MCF 10A (cell line): Measurements from ENCODE around the gene SMCO2. TPM values are rescaled to one million over a fixed set of nuclear protein-coding genes. Genes with fewer than 3 reads are reported as not detected.
A peak's percentile ranks its signal among the peaks of the same experiment; 100 is the strongest.

Experiments used
- BruUV-seq: library from RNA; stranded (reverse); fragments of 400-500 nt; replicated peaks from 2 replicates; lab custom pipeline; 2021; lab: Mats Ljungman, UMichigan
- CTCF ChIA-PET: fragments of 300-600 bp; sonication (Branson Sonifier 250); formaldehyde crosslinking; extraction: SDS; loops from one replicate; lab custom pipeline; 2021; ENCODE audit warnings: antibody characterized with exemption, inconsistent platforms; lab: Yijun Ruan, JAX
- POLR2A ChIA-PET: fragments of 300-600, 350-650 bp; sonication (Branson Sonifier 250); formaldehyde crosslinking; extraction: SDS; loops from one replicate; lab custom pipeline; 2020; ENCODE audit warnings: antibody characterized with exemption, inconsistent platforms; lab: Yijun Ruan, JAX
- DNase-seq: peaks from one replicate; pipeline ENCODE4 v3.0.0-alpha.2; 2018; ENCODE audit not compliant: unreplicated experiment
- H3K27ac Mint-ChIP-seq: one replicate; pipeline ENCODE4 v1.8.0; 2022; ENCODE audit warnings: mild to moderate bottlenecking, low read depth, mixed read lengths; ENCODE audit not compliant: unreplicated experiment
- H3K27me3 Mint-ChIP-seq: one replicate; pipeline ENCODE4 v1.8.0; 2022; ENCODE audit warnings: mixed read lengths; ENCODE audit not compliant: insufficient read depth, unreplicated experiment
- H3K36me3 Mint-ChIP-seq: one replicate; pipeline ENCODE4 v1.8.0; 2022; ENCODE audit warnings: mild to moderate bottlenecking, moderate library complexity, mixed read lengths; ENCODE audit not compliant: insufficient read depth, unreplicated experiment
- H3K4me1 Mint-ChIP-seq: one replicate; pipeline ENCODE4 v1.8.0; 2022; ENCODE audit warnings: mixed read lengths; ENCODE audit not compliant: insufficient read depth, unreplicated experiment
- H3K4me3 Mint-ChIP-seq: one replicate; pipeline ENCODE4 v1.8.0; 2022; ENCODE audit warnings: mild to moderate bottlenecking, moderate library complexity, mixed read lengths; ENCODE audit not compliant: unreplicated experiment
- H3K9me3 Mint-ChIP-seq: one replicate; pipeline ENCODE4 v1.8.0; 2022; ENCODE audit warnings: mixed read lengths; ENCODE audit not compliant: unreplicated experiment
- intact Hi-C: fragments of 100-400 bp; cut with micrococcal nuclease; formaldehyde crosslinking; loops from 2 replicates; pipeline ENCODE4 v1.14.1; 2022
- total RNA-seq: library from RNA; stranded (reverse); gene quantifications from 2 replicates; pipeline ENCODE4 v1.2.3, GENCODE V29; 2022
- TF ChIP-seq, protein P1 (sequence below): fragments of 200-600 bp; IDR thresholded peaks from one replicate; pipeline ENCODE4 v1.8.0; 2022; ENCODE audit warnings: antibody characterized with exemption, mild to moderate bottlenecking; ENCODE audit not compliant: unreplicated experiment

The SMCO2 gene
- total RNA-seq, 1 experiment from 2014 or later = not detected

DNA sequence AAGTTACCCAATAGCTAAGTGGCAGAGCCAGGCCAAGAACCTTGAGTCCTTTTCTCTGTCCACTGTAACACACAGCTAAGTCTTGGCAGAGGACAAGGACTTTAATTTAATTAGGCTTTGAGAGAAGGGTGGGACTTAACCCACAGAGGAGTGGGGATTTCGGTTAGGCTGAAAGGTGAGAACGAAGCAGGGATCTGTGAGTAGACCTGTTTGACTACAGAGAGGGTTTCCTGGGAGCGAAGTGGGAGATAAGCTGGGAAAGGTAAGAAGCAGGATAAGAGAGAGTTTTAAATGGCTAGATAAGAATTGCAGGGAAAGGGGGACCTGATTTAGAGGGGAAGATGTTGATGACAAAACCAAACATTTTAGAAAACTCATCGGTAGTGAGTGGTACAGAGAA lies 75.4 kb downstream of the SMCO2 start:
- BruUV-seq = no TSS peak
- intact Hi-C loops = no loop called here
- ChIA-PET POLR2A (interaction anchor here (0.6 to 3.8 kb wide), 4 partner anchors 20 to 113 kb away, joined by 3 to 129 read pairs (median 13); no protein-coding TSS in a partner anchor), CTCF (interaction anchor here (0.6 to 3.1 kb wide), 2 partner anchors 113 to 180 kb away, joined by 3 to 14 read pairs; no protein-coding TSS in a partner anchor)
- Mint-ChIP-seq H3K4me3 (peak overlapping the region; percentile 15), H3K36me3 (peaks cover 8% of the 10 kb centered on the region), H3K27ac (peak overlapping the region; percentile 5), H3K9me3 (no peaks in the 10 kb centered on the region), H3K4me1 (peaks cover 14% of the 10 kb centered on the region), H3K27me3 (no peaks in the 10 kb centered on the region)
- TF ChIP-seq, protein P1, sequence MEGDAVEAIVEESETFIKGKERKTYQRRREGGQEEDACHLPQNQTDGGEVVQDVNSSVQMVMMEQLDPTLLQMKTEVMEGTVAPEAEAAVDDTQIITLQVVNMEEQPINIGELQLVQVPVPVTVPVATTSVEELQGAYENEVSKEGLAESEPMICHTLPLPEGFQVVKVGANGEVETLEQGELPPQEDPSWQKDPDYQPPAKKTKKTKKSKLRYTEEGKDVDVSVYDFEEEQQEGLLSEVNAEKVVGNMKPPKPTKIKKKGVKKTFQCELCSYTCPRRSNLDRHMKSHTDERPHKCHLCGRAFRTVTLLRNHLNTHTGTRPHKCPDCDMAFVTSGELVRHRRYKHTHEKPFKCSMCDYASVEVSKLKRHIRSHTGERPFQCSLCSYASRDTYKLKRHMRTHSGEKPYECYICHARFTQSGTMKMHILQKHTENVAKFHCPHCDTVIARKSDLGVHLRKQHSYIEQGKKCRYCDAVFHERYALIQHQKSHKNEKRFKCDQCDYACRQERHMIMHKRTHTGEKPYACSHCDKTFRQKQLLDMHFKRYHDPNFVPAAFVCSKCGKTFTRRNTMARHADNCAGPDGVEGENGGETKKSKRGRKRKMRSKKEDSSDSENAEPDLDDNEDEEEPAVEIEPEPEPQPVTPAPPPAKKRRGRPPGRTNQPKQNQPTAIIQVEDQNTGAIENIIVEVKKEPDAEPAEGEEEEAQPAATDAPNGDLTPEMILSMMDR = no peak
- DNase-seq = no peak

DNA sequence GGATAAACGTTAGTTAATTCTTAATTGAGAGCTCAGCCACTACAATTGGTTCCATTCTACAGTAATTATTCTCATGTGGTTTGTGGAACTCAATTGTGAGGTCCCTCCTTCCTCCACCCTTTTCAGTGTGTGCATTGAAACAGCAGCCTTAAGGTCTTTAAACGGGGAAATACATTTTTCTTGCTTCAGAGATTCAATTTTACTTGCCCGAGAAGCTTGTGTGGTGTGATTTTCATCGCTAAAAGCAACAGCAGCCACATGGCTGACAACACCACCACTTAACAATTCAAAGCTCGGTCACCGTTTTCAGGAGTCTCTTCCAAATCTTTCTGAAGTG lies 76.7 kb downstream of the SMCO2 start:
- Mint-ChIP-seq H3K36me3 (peaks cover 8% of the 10 kb centered on the region), H3K9me3 (no peaks in the 10 kb centered on the region), H3K27me3 (no peaks in the 10 kb centered on the region), H3K27ac (peak overlapping the region; percentile 90), H3K4me3 (peak overlapping the region; percentile 85), H3K4me1 (peaks cover 19% of the 10 kb centered on the region)
- BruUV-seq = no TSS peak
- TF ChIP-seq, protein P1 = no peak
- no peak for DNase-seq
- POLR2A ChIA-PET = interaction anchor here (0.6 to 3.8 kb wide), 41 partner anchors 8 to 510 kb away, joined by 3 to 129 read pairs (median 7); partner anchors contain the start of gene BMAL2
- CTCF ChIA-PET = interaction anchor here (0.6 to 3.1 kb wide), 7 partner anchors 19 to 545 kb away, joined by 3 to 28 read pairs (median 6); no protein-coding TSS in a partner anchor
- intact Hi-C loops = no loop called here

DNA sequence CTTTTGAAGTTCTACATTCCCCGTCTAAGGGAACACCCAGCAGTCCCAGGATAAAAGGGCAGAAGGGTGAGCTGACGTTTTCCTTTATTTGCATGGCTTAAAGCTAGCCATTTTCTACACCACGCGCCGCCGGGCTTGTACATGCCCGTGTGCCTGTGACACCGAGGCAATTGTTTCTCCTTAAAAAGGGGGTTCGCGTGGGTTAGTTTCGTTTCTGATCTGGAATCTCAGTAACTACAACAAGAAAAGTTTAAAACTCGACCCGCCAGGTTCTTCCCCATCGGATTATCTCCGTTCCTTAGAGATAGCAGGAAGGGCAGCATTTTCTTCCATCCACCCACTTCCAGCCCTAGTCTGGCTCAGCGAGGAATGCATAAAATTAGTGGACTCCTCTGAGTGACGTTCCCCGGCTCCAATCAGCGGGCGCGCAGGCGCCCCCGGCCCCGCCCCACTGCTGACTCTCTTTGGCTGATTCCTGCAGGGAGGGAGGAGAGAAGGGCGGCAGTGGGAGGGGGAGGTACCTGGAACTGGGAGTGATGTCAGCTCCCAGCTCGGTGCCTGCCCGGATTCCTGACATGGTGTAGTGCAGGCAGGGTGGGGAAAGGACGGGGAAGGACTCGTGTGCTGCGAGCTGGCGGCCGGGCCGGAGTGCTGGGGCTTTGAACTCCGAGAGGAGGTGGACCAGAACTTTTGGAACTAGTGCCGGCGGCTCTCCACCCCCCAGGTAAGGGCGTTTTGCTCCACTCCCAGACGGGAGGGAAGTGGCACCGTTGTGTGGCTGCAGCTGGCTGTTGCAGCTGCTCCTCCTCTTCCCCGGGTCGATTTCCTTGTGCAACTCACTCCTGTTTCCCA lies 77.3 kb downstream of the SMCO2 start, which contains the start of gene PPFIBP1:
Gene PPFIBP1 (plus strand): TSS at position 565 of the 852 bp plus-strand sequence. CDS start 109,191 bp downstream, outside the sequence.
- Mint-ChIP-seq H3K27me3 (no peaks in the 10 kb centered on the region), H3K4me1 (peaks cover 23% of the 10 kb centered on the region), H3K36me3 (peaks cover 8% of the 10 kb centered on the region), H3K4me3 (peak within 1 kb of the TSS; percentile 85), H3K9me3 (no peaks in the 10 kb centered on the region), H3K27ac (peak within 1 kb of the TSS; percentile 90)
- intact Hi-C loops = loop anchor here (1.0 to 2.0 kb wide), 4 partner anchors 25 to 111 kb away; no protein-coding TSS in a partner anchor
- ChIA-PET POLR2A (interaction anchor here (0.6 to 3.8 kb wide), 57 partner anchors 9 to 648 kb away, joined by 3 to 129 read pairs (median 5); partner anchors contain the start of gene BMAL2), CTCF (interaction anchor here (0.6 to 3.1 kb wide), 12 partner anchors 16 to 178 kb away, joined by 3 to 28 read pairs (median 4); no protein-coding TSS in a partner anchor)
- TSS peak; percentile 93 for BruUV-seq
- TF ChIP-seq, protein P1 = no peak
- DNase-seq = peak; percentile 99

DNA sequence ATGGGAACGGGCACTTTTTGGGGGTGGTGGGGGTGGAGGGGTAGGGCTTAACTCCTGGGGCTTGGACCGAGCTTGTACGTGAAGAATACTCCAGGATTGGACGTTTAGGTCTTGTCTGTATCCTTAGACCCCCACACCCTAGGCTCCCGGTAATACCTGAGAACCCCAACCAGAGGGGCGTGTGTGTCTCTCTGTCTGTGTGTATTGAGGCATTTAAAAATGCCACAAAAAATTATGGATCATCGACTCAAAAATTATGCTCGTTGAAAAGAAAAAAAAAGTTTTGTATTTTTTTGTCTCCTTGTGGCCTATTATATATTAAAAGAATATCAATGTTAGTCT lies 77.9 kb downstream of the SMCO2 start:
- intact Hi-C loops = loop anchor here (1.0 to 2.0 kb wide), 4 partner anchors 25 to 111 kb away; no protein-coding TSS in a partner anchor
- Mint-ChIP-seq H3K4me1 (peaks cover 25% of the 10 kb centered on the region), H3K4me3 (peak overlapping the region; percentile 85), H3K9me3 (no peaks in the 10 kb centered on the region), H3K36me3 (peaks cover 8% of the 10 kb centered on the region), H3K27me3 (no peaks in the 10 kb centered on the region), H3K27ac (peak overlapping the region; percentile 90)
- POLR2A ChIA-PET = interaction anchor here (0.5 to 3.8 kb wide), 52 partner anchors 9 to 693 kb away, joined by 3 to 129 read pairs (median 6); partner anchors contain the start of genes BMAL2 and MED21
- DNase-seq = no peak
- no TSS peak for BruUV-seq
- TF ChIP-seq, protein P1 = no peak
- CTCF ChIA-PET = interaction anchor here (0.7 to 3.1 kb wide), 15 partner anchors 15 to 140 kb away, joined by 3 to 28 read pairs (median 4); no protein-coding TSS in a partner anchor
